GM21360 (cell line): ENCODE data around the gene ERCC5.

Experiments
- ATAC-seq: cut with Tn5 transposase; IDR thresholded peaks from one replicate; pipeline ENCODE4 v1.9.1; 2021; ENCODE audit warnings: mild to moderate bottlenecking, moderate library complexity; ENCODE audit not compliant: unreplicated experiment

ERCC5 gene

DNA sequence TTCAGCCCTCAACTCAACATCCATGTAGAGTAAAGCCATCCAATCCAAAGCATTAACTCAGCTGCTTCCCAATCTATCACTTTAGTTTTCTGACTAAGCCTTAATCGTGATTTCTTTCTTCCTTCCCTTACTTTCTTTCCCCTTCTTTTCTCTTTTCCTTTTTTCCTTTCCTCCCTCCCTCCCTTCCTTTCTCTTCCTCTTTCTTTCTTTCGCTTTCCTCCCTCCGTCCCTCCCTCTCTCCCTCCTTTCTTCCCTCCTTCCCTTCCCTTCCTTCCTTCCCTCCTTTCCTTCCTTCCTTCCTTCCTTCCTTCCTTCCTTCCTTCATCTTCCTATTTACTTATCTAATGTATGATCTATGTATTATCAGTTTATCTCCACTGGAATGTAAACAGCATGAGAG is 71.2 kb downstream of the ERCC5 start:
- no peak for ATAC-seq

- no peak for ATAC-seq
Measured at GRCh38 chr13:102922184-102922583, 76.4 kb downstream of the ERCC5 start.
